Stimulated activated CD4-positive, alpha-beta T cell treated with anti-CD3 and anti-CD28 coated beads, Interleukin-12 subunit alpha, Interleukin-12 subunit beta, amount 100 ng/mL, for 4 hours (primary cell): ENCODE measurements around the gene MCRIP2.

ENCODE experiments used
- DNase-seq: peaks from one replicate; pipeline ENCODE4 v3.0.0-alpha.2; 2020

MCRIP2 gene

GRCh38 chr16:672371-672770, 30.7 kb downstream of the MCRIP2 start:
- no peak for DNase-seq

GRCh38 chr16:672851-673250, 31.2 kb downstream of the MCRIP2 start:
- DNase-seq: no peak

- DNase-seq: no peak
Measured at GRCh38 chr16:673399-673991, 31.9 kb downstream of the MCRIP2 start.

GRCh38 chr16:674214-674881, 32.7 kb downstream of the MCRIP2 start:
- no peak for DNase-seq

GRCh38 chr16:674968-675883, 33.6 kb downstream of the MCRIP2 start, which contains the start of gene RHBDL1:
Gene RHBDL1 (plus strand): TSS chr16:675671. CDS start chr16:675791, 120 bp downstream.
- no peak for DNase-seq

GRCh38 chr16:675884-676564, 34.4 kb downstream of the MCRIP2 start:
- DNase-seq: no peak

- DNase-seq: no peak
Measured at GRCh38 chr16:676565-676902, 34.9 kb downstream of the MCRIP2 start.

GRCh38 chr16:676913-677312, 35.3 kb downstream of the MCRIP2 start:
- DNase-seq: no peak

- DNase-seq: no peak
Measured at GRCh38 chr16:677316-678190, 35.9 kb downstream of the MCRIP2 start.

GRCh38 chr16:678209-678857, 36.7 kb downstream of the MCRIP2 start:
- DNase-seq: no peak

GRCh38 chr16:678858-679813, 37.5 kb downstream of the MCRIP2 start:
- DNase-seq: peak; percentile 53

GRCh38 chr16:679814-680624, 38.4 kb downstream of the MCRIP2 start, which contains the start of gene STUB1:
Gene STUB1 (plus strand): TSS chr16:680410. CDS start chr16:680526, 116 bp downstream.
- DNase-seq: peak; percentile 90

GRCh38 chr16:680625-680945, 39.0 kb downstream of the MCRIP2 start:
- no peak for DNase-seq

- DNase-seq: no peak
Measured at GRCh38 chr16:680967-681745, 39.5 kb downstream of the MCRIP2 start.

GRCh38 chr16:681746-682427, 40.3 kb downstream of the MCRIP2 start:
- no peak for DNase-seq

GRCh38 chr16:682493-683395, 41.1 kb downstream of the MCRIP2 start:
- DNase-seq: no peak
